Measurements from ENCODE around the gene CDK10.
A peak's percentile ranks its signal among the peaks of the same experiment; 100 is the strongest.
"Not testable (repeated sequence)": the region's sequence is repeated elsewhere in the genome, so short reads cannot be mapped to it uniquely, and the experiment has no call there.

CDK10 gene

GRCh38 chr16:89657442-89658220 lies 28.9 kb upstream of the CDK10 start, which contains the start of the genes CHMP1A and SPATA33:
Gene CHMP1A (minus strand): TSS chr16:89657708. CDS start chr16:89657588, 120 bp downstream.
Gene SPATA33 (plus strand): TSS chr16:89657836. CDS start chr16:89657912, 76 bp downstream.
- Histone ChIP-seq H3K9me3 (ENCODE audit: control insufficient read depth, low read length) (no peaks in the 10 kb centered on the region), H3K27me3 (ENCODE audit: control insufficient read depth, insufficient read depth, low read length) (no peaks in the 10 kb centered on the region), H3K27ac (peak within 1 kb of the TSS; percentile 47), H2AFZ (peak within 1 kb of the TSS; percentile 90), H3K4me2 (ENCODE audit: low read length) (peak within 1 kb of the TSS; percentile 100), H3K79me2 (peaks cover 9% of the 10 kb centered on the region), H3K4me3 (ENCODE audit: low read depth, low read length) (peak within 1 kb of the TSS; percentile 98), H3K9ac (peak within 1 kb of the TSS; percentile 16), H3K4me1 (peaks cover 7% of the 10 kb centered on the region), H3K36me3 (ENCODE audit: control insufficient read depth, insufficient read depth, low read length) (no peaks in the 10 kb centered on the region)
- TF ChIP-seq CTCF (IDR thresholded peaks at IDR 0.05) = no peak

- Histone ChIP-seq H3K4me2 (ENCODE audit: low read length) (peak overlapping the region; percentile 100), H3K27ac (peak overlapping the region; percentile 47), H3K79me2 (peaks cover 9% of the 10 kb centered on the region), H3K36me3 (ENCODE audit: control insufficient read depth, insufficient read depth, low read length) (no peaks in the 10 kb centered on the region), H3K9me3 (ENCODE audit: control insufficient read depth, low read length) (no peaks in the 10 kb centered on the region), H3K27me3 (ENCODE audit: control insufficient read depth, insufficient read depth, low read length) (no peaks in the 10 kb centered on the region), H3K4me3 (ENCODE audit: low read depth, low read length) (peak overlapping the region; percentile 98), H2AFZ (peak overlapping the region; percentile 90), H3K4me1 (peaks cover 7% of the 10 kb centered on the region), H3K9ac (no peak overlapping the region)
- no peak for TF ChIP-seq CTCF (IDR thresholded peaks at IDR 0.05)
These were observed 28.1 kb upstream of the CDK10 start for GRCh38 chr16:89658221-89658879.

GRCh38 chr16:89660146-89660545 lies 26.3 kb upstream of the CDK10 start:
- Histone ChIP-seq H3K79me2 (peaks cover 9% of the 10 kb centered on the region), H3K9ac (no peak overlapping the region), H3K36me3 (ENCODE audit: control insufficient read depth, insufficient read depth, low read length) (no peaks in the 10 kb centered on the region), H3K4me2 (ENCODE audit: low read length) (no peak overlapping the region), H2AFZ (no peak overlapping the region), H3K4me3 (ENCODE audit: low read depth, low read length) (no peak overlapping the region), H3K27ac (no peak overlapping the region), H3K9me3 (ENCODE audit: control insufficient read depth, low read length) (no peaks in the 10 kb centered on the region), H3K27me3 (ENCODE audit: control insufficient read depth, insufficient read depth, low read length) (no peaks in the 10 kb centered on the region), H3K4me1 (peaks cover 7% of the 10 kb centered on the region)
- TF ChIP-seq CTCF (IDR thresholded peaks at IDR 0.05) = no peak

- H3K9ac ChIP-seq = no peak overlapping the region
- no peak overlapping the region for H3K4me2 ChIP-seq (ENCODE audit: low read length)
- H3K36me3 ChIP-seq (ENCODE audit: control insufficient read depth, insufficient read depth, low read length) = no peaks in the 10 kb centered on the region
- no peaks in the 10 kb centered on the region for H3K9me3 ChIP-seq (ENCODE audit: control insufficient read depth, low read length)
- peaks cover 6% of the 10 kb centered on the region for H3K4me1 ChIP-seq
- H3K27ac ChIP-seq = no peak overlapping the region
- H3K27me3 ChIP-seq (ENCODE audit: control insufficient read depth, insufficient read depth, low read length) = no peaks in the 10 kb centered on the region
- peaks cover 8% of the 10 kb centered on the region for H3K79me2 ChIP-seq
- no peak overlapping the region for H3K4me3 ChIP-seq (ENCODE audit: low read depth, low read length)
- TF ChIP-seq CTCF (IDR thresholded peaks at IDR 0.05) = no peak
- no peak overlapping the region for H2AFZ ChIP-seq
These were observed 25.3 kb upstream of the CDK10 start for GRCh38 chr16:89661215-89661614.

- H3K4me1 ChIP-seq; H3K27me3 ChIP-seq (ENCODE audit: control insufficient read depth, insufficient read depth, low read length); H3K4me2 ChIP-seq (ENCODE audit: low read length); H3K9ac ChIP-seq; H3K9me3 ChIP-seq (ENCODE audit: control insufficient read depth, low read length); H2AFZ ChIP-seq; H3K36me3 ChIP-seq (ENCODE audit: control insufficient read depth, insufficient read depth, low read length); H3K4me3 ChIP-seq (ENCODE audit: low read depth, low read length); H3K79me2 ChIP-seq; H3K27ac ChIP-seq: not testable (repeated sequence)
These were observed 22.3 kb upstream of the CDK10 start for GRCh38 chr16:89664238-89664637.

All from parathyroid adenoma (tissue), 2 donors.